HG03460 (cell line): Measurements from ENCODE around the gene TRABD2B.

ENCODE experiments used
- ATAC-seq: cut with Tn5 transposase; IDR thresholded peaks from one replicate; pipeline ENCODE4 v1.9.1; 2021; ENCODE audit not compliant: unreplicated experiment

The TRABD2B gene

GRCh38 chr1:47782414-47783166, 214.6 kb downstream of the TRABD2B start:
- ATAC-seq, result no peak

- ATAC-seq, result no peak
These were observed 215.8 kb downstream of the TRABD2B start for GRCh38 chr1:47781171-47781959.

GRCh38 chr1:47780469-47780995, 216.7 kb downstream of the TRABD2B start:
- no peak for ATAC-seq

- no peak for ATAC-seq
These were observed 217.6 kb downstream of the TRABD2B start for GRCh38 chr1:47779613-47780012.

GRCh38 chr1:47778280-47778679, 218.9 kb downstream of the TRABD2B start:
- no peak for ATAC-seq

GRCh38 chr1:47777322-47777721, 219.9 kb downstream of the TRABD2B start:
- ATAC-seq, result no peak

GRCh38 chr1:47776667-47777131, 220.5 kb downstream of the TRABD2B start:
- ATAC-seq, result no peak

- no peak for ATAC-seq
These were observed 222.0 kb downstream of the TRABD2B start for GRCh38 chr1:47774986-47775834.

- no peak for ATAC-seq
These were observed 224.1 kb downstream of the TRABD2B start for GRCh38 chr1:47772960-47773682.

- no peak for ATAC-seq
These were observed 224.9 kb downstream of the TRABD2B start for GRCh38 chr1:47772281-47772680.

GRCh38 chr1:47771751-47772150, 225.4 kb downstream of the TRABD2B start:
- no peak for ATAC-seq

GRCh38 chr1:47769983-47770382, 227.2 kb downstream of the TRABD2B start:
- no peak for ATAC-seq

- ATAC-seq, result no peak
These were observed 227.9 kb downstream of the TRABD2B start for GRCh38 chr1:47769295-47769694.

GRCh38 chr1:47767741-47768100, 229.5 kb downstream of the TRABD2B start:
- ATAC-seq, result no peak

- ATAC-seq, result no peak
These were observed 230.1 kb downstream of the TRABD2B start for GRCh38 chr1:47766832-47767740.

GRCh38 chr1:47765742-47766485, 231.3 kb downstream of the TRABD2B start:
- no peak for ATAC-seq

- no peak for ATAC-seq
These were observed 231.9 kb downstream of the TRABD2B start for GRCh38 chr1:47765236-47765635.

GRCh38 chr1:47764461-47765046, 232.6 kb downstream of the TRABD2B start:
- no peak for ATAC-seq
